Mesenchymal stem cell (in vitro differentiated cells and primary cell): ENCODE results near the gene MTHFD1L.

Experiments used
- DNase-seq: peaks from one replicate; pipeline ENCODE4 v3.0.0-alpha.2; 2013
- H2AFZ ChIP-seq: one replicate; pipeline ENCODE4 v1.6.1; 2013; ENCODE audit warnings: low read depth, mild to moderate bottlenecking, control low read depth, inconsistent platforms, low read length, moderate library complexity
- H2AK5ac ChIP-seq: 2 replicates; pipeline ENCODE4 v1.6.1; 2013; ENCODE audit warnings: low read length, moderate library complexity, mild to moderate bottlenecking, inconsistent platforms; ENCODE audit not compliant: severe bottlenecking
- H2BK120ac ChIP-seq: one replicate; pipeline ENCODE4 v1.6.1; 2013; ENCODE audit warnings: low read depth, mild to moderate bottlenecking, inconsistent platforms, low read length, moderate library complexity
- H2BK12ac ChIP-seq, 2 experiments: one replicate each; pipeline ENCODE4 v1.6.1; 2013; ENCODE audit warnings: inconsistent platforms in 2 of 2, low read length in 2 of 2, mild to moderate bottlenecking in 2 of 2, moderate library complexity in 2 of 2, control low read depth in 1 of 2
- H2BK15ac ChIP-seq: one replicate; pipeline ENCODE4 v1.6.1; 2013; ENCODE audit warnings: mild to moderate bottlenecking, low read depth, inconsistent platforms; ENCODE audit not compliant: poor library complexity, severe bottlenecking
- H2BK5ac ChIP-seq: 2 replicates; pipeline ENCODE4 v1.6.1; 2013; ENCODE audit warnings: low read depth, mild to moderate bottlenecking, low read length, control low read depth, inconsistent platforms; ENCODE audit not compliant: poor library complexity, severe bottlenecking
- H3K14ac ChIP-seq, 2 experiments: one replicate each; pipeline ENCODE4 v1.6.1; 2013; ENCODE audit warnings: inconsistent platforms in 2 of 2, low read length in 2 of 2, control low read depth in 1 of 2, mild to moderate bottlenecking in 1 of 2, moderate library complexity in 1 of 2
- H3K18ac ChIP-seq, 2 experiments: one replicate each; pipeline ENCODE4 v1.6.1; 2013; ENCODE audit warnings: inconsistent platforms in 2 of 2, low read length in 2 of 2, control low read depth in 1 of 2, low read depth in 1 of 2, mild to moderate bottlenecking in 1 of 2
- H3K23ac ChIP-seq, 2 experiments: one replicate each; pipeline ENCODE4 v1.6.1; 2013; ENCODE audit warnings: inconsistent platforms in 2 of 2, low read length in 2 of 2, mild to moderate bottlenecking in 2 of 2, moderate library complexity in 2 of 2, control low read depth in 1 of 2
- H3K27ac ChIP-seq: 2 replicates; pipeline ENCODE4 v1.5.1; 2013; ENCODE audit warnings: mild to moderate bottlenecking, moderate library complexity, low read length, control low read depth, inconsistent platforms; ENCODE audit not compliant: poor library complexity, severe bottlenecking
- H3K27me3 ChIP-seq, 2 experiments: 2 replicates each; pipeline versions ENCODE4 v1.6.1 to v1.7.0; 2013; ENCODE audit warnings: low read length in 2 of 2, mild to moderate bottlenecking in 2 of 2, moderate library complexity in 2 of 2, control low read depth in 1 of 2, inconsistent platforms in 1 of 2; ENCODE audit not compliant: control insufficient read depth in 1 of 2, insufficient read depth in 1 of 2
- H3K36me3 ChIP-seq, 2 experiments: 2 replicates each; pipeline versions ENCODE4 v1.6.1 to v1.7.0; 2013; ENCODE audit warnings: low read length in 2 of 2, control low read depth in 1 of 2, inconsistent platforms in 1 of 2, low read depth in 1 of 2, mild to moderate bottlenecking in 1 of 2; ENCODE audit not compliant: insufficient read depth in 2 of 2, control insufficient read depth in 1 of 2
- H3K4ac ChIP-seq, 2 experiments: one replicate each; pipeline ENCODE4 v1.6.1; 2013; ENCODE audit warnings: inconsistent platforms in 2 of 2, low read length in 2 of 2, mild to moderate bottlenecking in 2 of 2, moderate library complexity in 2 of 2, control low read depth in 1 of 2, low read depth in 1 of 2
- H3K4me1 ChIP-seq: 2 replicates; pipeline ENCODE4 v1.6.1; 2013; ENCODE audit warnings: low read depth, low read length, control low read depth; ENCODE audit not compliant: control insufficient read depth, insufficient read depth
- H3K4me2 ChIP-seq: 2 replicates; pipeline ENCODE4 v1.6.1; 2013; ENCODE audit warnings: low read length, mild to moderate bottlenecking, inconsistent platforms; ENCODE audit not compliant: poor library complexity, severe bottlenecking
- H3K4me3 ChIP-seq, 2 experiments: 2 replicates each; pipeline versions ENCODE4 v1.5.1 to v1.7.0; 2013; ENCODE audit warnings: low read length in 2 of 2, mild to moderate bottlenecking in 2 of 2, control low read depth in 1 of 2, low read depth in 1 of 2; ENCODE audit not compliant: insufficient read depth in 1 of 2
- H3K79me1 ChIP-seq: replicated peaks from 2 replicates; pipeline ENCODE4 v1.6.1; 2013; ENCODE audit warnings: mild to moderate bottlenecking, control low read depth, low read length, inconsistent platforms; ENCODE audit not compliant: poor library complexity, severe bottlenecking
- H3K9ac ChIP-seq: 2 replicates; pipeline ENCODE4 v1.7.0; 2013; ENCODE audit warnings: mild to moderate bottlenecking, low read length, moderate library complexity
- H3K9me3 ChIP-seq: 2 replicates; pipeline ENCODE4 v1.7.0; 2013; ENCODE audit warnings: mild to moderate bottlenecking, low read length; ENCODE audit not compliant: control insufficient read depth
- H4K8ac ChIP-seq: one replicate; pipeline ENCODE4 v1.6.1; 2013; ENCODE audit warnings: inconsistent platforms, mild to moderate bottlenecking, low read length, moderate library complexity
- H4K91ac ChIP-seq: one replicate; pipeline ENCODE4 v1.6.1; 2013; ENCODE audit warnings: mild to moderate bottlenecking, low read length, inconsistent platforms
- WGBS: methylation state at CpG from one replicate; pipeline ENCODE4 v1.1.7; 2013; ENCODE audit warnings: mixed read lengths; 5-methylcytosine and 5-hydroxymethylcytosine counted together

The MTHFD1L gene

GRCh38 chr6:151143806-151144205 is 278.3 kb downstream of the MTHFD1L start:
- DNase-seq: no peak
- Histone ChIP-seq H3K4me3 (no peak overlapping the region), H3K9me3 (peaks cover 4% of the 10 kb centered on the region), H2BK120ac (no peak overlapping the region), H3K18ac (no peak overlapping the region), H3K4me1 (peaks cover 20% of the 10 kb centered on the region), H4K91ac (no peak overlapping the region), H3K14ac (no peak overlapping the region), H2BK5ac (no peak overlapping the region), H2AFZ (no peak overlapping the region), H3K79me1 (no peaks in the 10 kb centered on the region), H3K27ac (no peak overlapping the region), H4K8ac (no peak overlapping the region), H2AK5ac (no peak overlapping the region), H3K9ac (no peak overlapping the region), H2BK15ac (no peak overlapping the region), H2BK12ac (no peak overlapping the region), H3K23ac (no peak overlapping the region), H3K4ac (no peak overlapping the region), H3K36me3 (no peaks in the 10 kb centered on the region), H3K27me3 (no peaks in the 10 kb centered on the region), H3K4me2 (no peak overlapping the region)
- 88% methylated on average over 6 of the region's 6 CpGs for WGBS

- Histone ChIP-seq H3K79me1 (no peaks in the 10 kb centered on the region), H4K8ac (no peak overlapping the region), H2BK12ac (no peak overlapping the region), H3K23ac (no peak overlapping the region), H3K4me1 (peaks cover 16% of the 10 kb centered on the region), H3K14ac (no peak overlapping the region), H3K4me3 (no peak overlapping the region), H3K4me2 (no peak overlapping the region), H3K36me3 (no peaks in the 10 kb centered on the region), H3K9me3 (peaks cover 4% of the 10 kb centered on the region), H2AK5ac (peak overlapping the region; percentile 47), H4K91ac (no peak overlapping the region), H2BK5ac (no peak overlapping the region), H2AFZ (no peak overlapping the region), H3K18ac (no peak overlapping the region), H3K9ac (no peak overlapping the region), H3K27ac (no peak overlapping the region), H2BK15ac (peak overlapping the region; percentile 53), H2BK120ac (no peak overlapping the region), H3K27me3 (no peaks in the 10 kb centered on the region), H3K4ac (no peak overlapping the region)
- no peak for DNase-seq
- 93% methylated on average over 14 of the region's 14 CpGs for WGBS
These were observed 281.8 kb downstream of the MTHFD1L start for GRCh38 chr6:151147118-151147832.

GRCh38 chr6:151148111-151148510 is 282.6 kb downstream of the MTHFD1L start:
- Histone ChIP-seq H3K36me3 (no peaks in the 10 kb centered on the region), H2BK120ac (no peak overlapping the region), H3K4me2 (no peak overlapping the region), H3K9me3 (peaks cover 4% of the 10 kb centered on the region), H3K4me3 (no peak overlapping the region), H3K23ac (no peak overlapping the region), H3K18ac (no peak overlapping the region), H3K27ac (no peak overlapping the region), H4K91ac (no peak overlapping the region), H2BK15ac (no peak overlapping the region), H3K27me3 (no peaks in the 10 kb centered on the region), H2BK12ac (no peak overlapping the region), H2BK5ac (no peak overlapping the region), H3K9ac (no peak overlapping the region), H4K8ac (no peak overlapping the region), H3K4me1 (peaks cover 15% of the 10 kb centered on the region), H3K79me1 (no peaks in the 10 kb centered on the region), H3K4ac (no peak overlapping the region), H2AK5ac (no peak overlapping the region), H3K14ac (no peak overlapping the region), H2AFZ (no peak overlapping the region)
- DNase-seq: no peak
- 79% methylated on average over 8 of the region's 8 CpGs for WGBS

GRCh38 chr6:151149793-151150192 is 284.3 kb downstream of the MTHFD1L start:
- peaks cover 10% of the 10 kb centered on the region for H3K4me1 ChIP-seq
- no peaks in the 10 kb centered on the region for H3K79me1 ChIP-seq
- no peak overlapping the region for H4K91ac ChIP-seq
- no peak overlapping the region for H3K23ac ChIP-seq
- WGBS: 79% methylated on average over 3 of the region's 3 CpGs
- no peak overlapping the region for H2AK5ac ChIP-seq
- no peak overlapping the region for H3K9ac ChIP-seq
- no peak for DNase-seq
- H3K27me3 ChIP-seq: no peaks in the 10 kb centered on the region
- no peak overlapping the region for H3K14ac ChIP-seq
- no peaks in the 10 kb centered on the region for H3K36me3 ChIP-seq
- H2BK5ac ChIP-seq: no peak overlapping the region
- H3K4ac ChIP-seq: no peak overlapping the region
- H3K9me3 ChIP-seq: peaks cover 4% of the 10 kb centered on the region
- H2BK15ac ChIP-seq: no peak overlapping the region
- H2BK120ac ChIP-seq: no peak overlapping the region
- no peak overlapping the region for H4K8ac ChIP-seq
- no peak overlapping the region for H2AFZ ChIP-seq
- H2BK12ac ChIP-seq: no peak overlapping the region
- H3K4me3 ChIP-seq: no peak overlapping the region
- peak overlapping the region; percentile 89 for H3K27ac ChIP-seq
- H3K4me2 ChIP-seq: no peak overlapping the region
- H3K18ac ChIP-seq: no peak overlapping the region
